ELR (cell line): ENCODE measurements around the gene ZNF197.
"Not testable (repeated sequence)": the region's sequence is repeated elsewhere in the genome, so short reads cannot be mapped to it uniquely, and the experiment has no call there.

ENCODE experiments used
- DNase-seq: peaks from one replicate; pipeline ENCODE4 v3.0.0-alpha.2; 2015; ENCODE audit warnings: low read depth

Gene ZNF197

DNA sequence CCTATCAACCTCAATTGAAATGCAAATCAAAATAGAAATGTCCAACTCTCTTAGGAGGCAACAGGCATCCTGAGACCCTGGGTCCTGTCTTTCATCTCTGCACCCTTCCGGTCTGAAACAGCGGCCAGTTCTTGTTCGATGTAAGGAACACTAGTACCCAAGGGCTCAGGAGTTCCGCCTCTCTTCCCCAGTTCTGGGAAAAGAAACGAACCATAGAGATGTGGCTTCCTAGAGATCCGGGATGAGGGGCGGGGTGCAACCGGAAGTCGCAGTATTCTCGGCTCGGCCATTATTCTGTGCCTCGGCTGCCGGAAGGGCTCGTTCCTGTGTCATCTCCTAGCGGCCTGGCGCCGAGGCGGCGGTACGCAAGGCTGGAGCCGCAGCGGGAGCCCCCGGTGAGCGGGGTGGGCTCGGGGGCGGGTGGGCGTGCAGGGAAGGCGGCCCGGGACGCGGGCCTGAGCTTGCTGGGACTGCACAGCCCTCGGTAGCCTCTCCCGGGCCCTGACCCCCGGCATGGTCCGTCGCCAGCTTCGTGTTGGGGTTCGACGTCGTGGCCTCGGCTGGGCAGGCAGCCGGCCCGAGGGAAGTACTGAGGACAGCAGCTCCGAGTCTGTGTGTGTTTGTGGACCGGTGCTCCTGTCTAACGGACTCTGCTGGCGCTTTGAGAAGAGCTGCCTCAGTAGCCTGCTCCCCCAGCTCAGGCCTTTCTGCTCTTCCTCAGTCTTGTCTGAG is at the start of gene ZNF197:
Gene ZNF197 (plus strand): TSS at position 288 of the 732 bp plus-strand sequence. CDS start 4,119 bp downstream, outside the sequence.
- DNase-seq: peak; percentile 95

DNA sequence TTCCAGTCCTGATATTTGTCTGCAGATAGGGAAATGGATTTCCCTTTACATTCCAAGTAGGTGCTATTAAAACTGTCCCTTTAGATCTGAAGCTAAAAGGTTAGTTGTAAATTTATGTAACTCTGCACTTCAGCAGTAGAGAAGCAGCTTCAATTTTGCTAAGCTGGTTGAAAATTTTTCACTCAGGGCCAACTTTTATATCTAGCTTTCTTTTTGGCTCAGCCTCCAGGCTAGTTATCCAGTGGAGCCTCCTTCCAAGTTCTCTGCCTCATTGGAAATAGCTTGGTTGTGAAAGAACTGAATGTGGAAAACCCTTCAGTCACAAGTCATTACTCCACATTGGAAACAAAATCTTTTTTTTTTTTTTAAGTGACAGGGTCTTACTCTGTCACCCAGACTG is 48.2 kb upstream of the ZNF197 start:
- DNase-seq: no peak

DNA sequence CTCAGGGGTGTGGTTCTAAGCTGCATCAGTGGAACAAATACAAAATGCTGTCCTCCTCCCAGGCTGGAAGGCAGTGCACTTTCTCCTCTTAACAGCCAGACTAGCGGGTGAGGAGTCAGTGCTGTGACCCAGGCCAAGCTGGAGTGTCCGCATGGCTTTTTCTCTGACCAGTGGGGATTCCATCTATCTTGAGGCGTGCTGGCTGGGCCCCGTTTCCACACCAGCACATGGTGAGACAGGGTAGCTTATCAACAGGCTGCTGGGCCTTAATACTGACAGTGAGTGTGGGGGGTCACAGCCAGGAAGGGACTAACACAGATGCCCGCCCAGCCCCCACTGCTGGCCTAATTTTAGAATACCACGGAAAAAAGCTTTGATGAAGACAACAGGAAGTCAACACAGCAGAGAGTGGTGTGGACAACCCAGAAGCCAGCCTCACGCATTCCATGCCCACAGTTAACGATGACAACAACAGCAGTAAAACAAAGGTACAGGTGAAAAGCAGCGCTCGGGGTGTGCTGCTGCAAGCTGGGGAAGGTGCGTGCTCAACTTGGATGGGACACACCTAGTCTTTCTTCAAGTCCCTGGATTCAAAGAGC is 47.4 kb upstream of the ZNF197 start:
- not testable (repeated sequence) for DNase-seq

DNA sequence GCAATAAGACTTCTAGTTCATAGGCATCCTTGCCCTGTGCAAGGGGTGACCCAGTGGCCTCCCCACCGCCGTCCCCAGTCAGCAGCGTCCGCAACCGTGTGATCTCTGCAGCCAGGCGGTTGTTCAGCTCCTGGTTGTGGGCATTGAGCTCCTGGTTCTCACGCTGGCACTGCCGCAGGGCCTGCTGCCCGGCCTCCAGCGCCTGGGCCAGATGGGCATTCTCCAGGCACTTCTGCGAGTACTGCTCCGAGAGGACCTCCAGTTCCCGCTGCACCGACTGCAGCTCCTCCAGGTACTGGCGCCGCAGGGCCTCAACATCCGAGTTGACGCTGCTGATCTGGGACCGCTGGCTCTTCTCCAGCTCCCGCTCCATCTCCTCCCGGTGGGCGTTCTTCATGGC is 46.5 kb upstream of the ZNF197 start:
- not testable (repeated sequence) for DNase-seq

DNA sequence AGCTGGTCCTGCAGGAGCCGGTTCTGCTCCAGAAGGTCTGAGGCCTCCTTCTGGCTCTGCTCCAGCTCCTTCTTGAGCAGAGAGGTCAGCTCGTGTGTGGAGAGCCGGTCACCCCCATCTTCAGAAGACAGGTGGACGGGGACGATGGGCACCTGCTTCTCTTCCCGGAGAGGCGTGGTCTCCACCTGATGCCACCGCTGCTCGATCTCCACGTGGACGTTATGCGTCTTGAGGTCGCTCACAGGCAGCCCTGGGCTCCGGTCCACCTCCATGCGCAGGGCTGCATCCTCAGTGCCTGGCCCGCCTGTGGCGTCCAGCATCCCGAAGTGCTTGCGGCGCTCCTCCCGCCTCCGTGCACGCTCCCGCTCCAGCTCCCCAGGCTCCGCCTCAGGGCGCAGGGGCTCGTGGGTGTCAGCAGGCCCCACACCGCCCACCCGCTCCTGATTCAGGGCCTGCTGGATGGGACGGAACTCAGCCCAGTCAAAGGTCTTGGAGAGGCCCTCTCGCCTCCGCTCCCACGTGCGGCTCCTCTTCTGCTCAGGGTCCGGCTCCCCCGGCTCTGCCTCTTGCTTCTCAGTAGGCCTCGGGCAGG is 45.8 kb upstream of the ZNF197 start:
- DNase-seq: not testable (repeated sequence)

DNA sequence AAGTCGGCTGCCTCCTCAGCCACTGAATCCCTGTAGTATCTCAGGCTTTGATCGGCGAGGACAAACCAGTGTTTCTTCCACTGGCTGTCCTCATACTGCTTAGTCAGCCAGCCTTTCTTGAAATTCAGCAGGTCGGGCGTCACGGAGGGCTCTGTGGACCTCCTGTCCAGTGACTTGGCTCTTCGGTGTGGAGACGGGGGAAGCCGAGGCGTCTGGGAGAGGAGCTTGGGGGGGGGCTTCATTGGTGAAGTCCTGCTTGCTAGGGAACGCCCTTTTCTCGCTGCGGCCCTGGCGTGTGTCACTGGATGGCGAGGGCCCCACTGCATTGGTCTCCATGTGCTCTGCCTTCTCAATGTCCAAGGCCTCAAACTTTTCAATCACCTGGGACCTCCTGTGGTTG is 45.1 kb upstream of the ZNF197 start:
- not testable (repeated sequence) for DNase-seq

DNA sequence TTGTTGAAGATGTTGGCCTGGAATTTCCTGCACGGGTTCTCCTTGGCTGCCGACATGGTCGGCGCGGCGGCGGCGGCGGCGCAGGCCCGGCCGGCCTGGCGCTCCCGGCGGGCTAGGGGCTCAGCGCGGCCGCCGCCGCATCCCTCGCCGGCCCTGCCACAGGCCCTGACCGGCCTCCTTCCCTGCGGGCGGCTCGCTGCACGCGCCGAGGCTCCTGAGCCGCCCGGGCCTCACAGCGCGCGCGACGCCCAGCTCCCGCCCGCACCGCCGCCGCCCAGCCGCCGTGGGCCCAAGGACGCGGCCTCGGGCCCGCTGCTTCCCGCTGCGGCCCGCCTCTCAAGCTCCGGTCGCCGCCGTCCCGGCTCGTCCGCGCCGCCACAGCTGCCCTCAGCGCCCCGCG is 43.9 kb upstream of the ZNF197 start:
- DNase-seq: not testable (repeated sequence)

DNA sequence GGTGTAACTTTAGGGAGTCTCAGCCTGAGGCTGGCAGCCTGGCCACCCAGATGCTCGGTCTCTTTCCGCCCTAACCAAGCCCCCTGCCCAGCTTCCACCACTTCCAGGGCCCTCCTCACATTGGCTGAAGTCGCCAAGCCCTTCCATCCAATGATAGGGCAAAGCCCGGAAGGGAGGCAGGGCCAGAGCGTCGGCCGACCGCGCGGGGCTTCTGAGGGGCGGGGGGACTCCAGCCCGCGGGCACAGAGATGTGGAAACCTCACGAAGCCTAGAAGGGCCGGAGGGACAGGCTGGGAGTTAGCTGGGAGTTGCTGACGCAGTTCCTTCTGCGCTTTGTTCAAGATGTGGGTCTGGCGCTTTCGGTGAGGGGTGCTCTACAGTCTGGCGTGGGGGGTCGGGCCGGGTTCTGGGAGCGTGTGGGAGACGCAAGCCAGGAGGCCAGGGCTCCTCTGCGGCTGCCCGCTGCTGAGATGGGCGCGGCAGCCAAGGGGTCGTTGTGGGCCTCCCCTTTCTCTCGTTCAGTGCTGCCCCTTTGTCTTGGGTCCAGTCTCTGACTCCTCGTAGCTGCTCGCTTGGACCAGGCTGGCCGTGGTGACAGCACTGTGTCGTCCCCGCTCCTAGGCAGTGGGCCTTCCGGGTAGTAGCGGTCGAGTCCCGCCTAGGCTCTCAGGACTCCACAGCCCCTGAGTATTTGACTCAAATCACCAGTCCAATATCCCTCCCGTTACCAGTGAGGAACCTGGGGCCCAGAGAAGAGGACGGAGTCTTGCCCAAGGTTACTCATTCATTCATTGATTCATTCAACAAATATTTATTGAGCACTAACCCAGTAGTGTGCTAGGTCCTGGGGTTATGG is 40.0 kb upstream of the ZNF197 start, which contains the start of gene ZNF660:
Gene ZNF660 (plus strand): TSS at position 319 of the 856 bp plus-strand sequence. CDS start 9,230 bp downstream, outside the sequence.
- peak; percentile 49 for DNase-seq

DNA sequence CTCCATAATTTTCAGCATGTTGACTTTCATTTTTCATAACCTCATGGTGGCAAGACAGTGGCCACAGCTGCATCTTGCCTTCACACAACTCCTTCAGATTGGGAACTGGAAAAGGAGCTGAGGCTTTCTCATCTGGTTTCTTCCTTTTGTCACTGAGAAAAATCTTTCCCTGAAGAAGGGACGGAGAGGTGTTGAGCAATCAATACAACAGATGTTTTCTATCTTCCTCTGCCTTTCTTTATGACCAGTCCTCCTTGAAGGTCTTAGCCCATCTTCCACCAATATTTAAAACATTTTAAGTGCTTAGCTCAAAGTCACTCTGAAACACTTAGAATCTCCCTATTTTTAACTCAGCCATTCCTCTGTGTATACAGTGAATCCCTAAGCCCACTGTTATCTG is 28.2 kb upstream of the ZNF197 start:
- DNase-seq: no peak

DNA sequence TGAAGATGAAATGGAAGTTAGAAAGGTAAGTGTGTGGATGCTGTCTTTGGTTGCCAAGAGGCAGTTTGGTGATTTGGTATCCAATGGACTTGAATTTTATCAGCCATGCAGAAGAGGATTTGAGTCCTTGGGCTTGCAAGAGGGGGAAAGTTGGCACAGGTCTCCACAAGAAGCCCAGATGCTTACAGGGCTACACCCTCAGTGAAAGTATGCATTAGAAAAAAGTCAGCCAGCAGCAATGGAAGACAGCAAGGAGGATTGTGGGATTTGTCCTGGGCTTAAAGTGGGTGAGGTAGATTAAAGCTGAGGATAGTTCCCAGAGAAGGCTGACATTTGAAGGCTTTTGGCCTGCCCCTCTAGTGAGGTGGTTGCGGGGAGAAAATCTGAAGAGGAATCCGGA is 23.1 kb upstream of the ZNF197 start:
- no peak for DNase-seq

DNA sequence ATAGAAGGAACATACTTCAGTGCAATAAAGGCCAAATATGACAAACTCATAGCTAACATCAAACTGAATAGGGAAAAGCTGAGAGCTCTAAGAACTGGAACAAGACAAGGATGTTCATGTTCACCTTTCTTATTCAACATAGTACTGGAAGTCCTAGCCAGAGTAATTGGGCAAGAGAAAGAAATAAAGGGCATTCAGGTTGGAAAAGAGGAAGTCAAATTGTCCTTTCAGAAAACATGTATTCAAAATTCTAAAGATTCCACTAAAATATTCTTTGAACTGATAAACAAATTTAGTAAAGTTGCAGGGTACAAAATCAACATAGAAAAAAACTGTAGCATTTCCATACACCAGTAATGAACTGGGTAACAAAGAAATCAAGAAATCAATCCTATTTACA is 12.2 kb upstream of the ZNF197 start:
- DNase-seq: no peak

DNA sequence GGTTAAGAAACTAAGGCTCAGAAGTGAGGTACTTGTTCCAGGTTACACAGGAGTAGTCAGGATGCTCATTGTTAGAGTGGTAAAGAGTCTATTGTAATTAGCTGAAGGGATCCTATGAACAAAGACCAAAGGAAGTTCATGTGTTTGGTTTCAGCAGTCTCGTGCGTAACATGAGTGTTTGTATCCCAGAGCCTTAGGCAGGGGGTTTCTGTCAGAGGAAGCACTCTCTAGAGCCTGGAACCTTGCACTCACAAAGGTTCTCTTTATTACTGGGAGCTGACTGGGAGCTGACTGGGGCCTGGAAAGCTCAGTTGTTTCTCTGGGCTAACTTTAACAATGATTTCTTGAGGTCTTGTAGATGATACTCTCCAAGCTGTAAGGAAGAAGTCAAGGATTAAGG is 3.9 kb downstream of the ZNF197 start:
- DNase-seq: no peak

DNA sequence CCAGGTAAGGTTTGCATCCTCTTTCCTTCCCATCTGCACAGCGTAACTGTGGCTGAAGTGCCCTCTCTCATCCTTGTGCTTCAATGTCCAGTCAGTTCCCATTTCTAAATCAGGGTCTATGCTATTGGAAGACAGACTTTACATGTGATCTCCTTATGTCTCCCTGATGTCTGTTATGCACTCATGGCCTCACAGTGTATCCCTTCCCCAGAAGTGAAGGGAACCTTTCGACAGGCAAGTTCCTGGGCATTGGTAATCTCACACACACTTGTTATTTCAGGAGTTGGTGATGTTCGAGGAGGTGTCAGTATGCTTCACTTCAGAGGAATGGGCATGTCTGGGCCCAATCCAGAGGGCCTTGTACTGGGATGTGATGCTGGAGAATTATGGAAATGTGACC is 7.4 kb downstream of the ZNF197 start:
- DNase-seq: no peak

DNA sequence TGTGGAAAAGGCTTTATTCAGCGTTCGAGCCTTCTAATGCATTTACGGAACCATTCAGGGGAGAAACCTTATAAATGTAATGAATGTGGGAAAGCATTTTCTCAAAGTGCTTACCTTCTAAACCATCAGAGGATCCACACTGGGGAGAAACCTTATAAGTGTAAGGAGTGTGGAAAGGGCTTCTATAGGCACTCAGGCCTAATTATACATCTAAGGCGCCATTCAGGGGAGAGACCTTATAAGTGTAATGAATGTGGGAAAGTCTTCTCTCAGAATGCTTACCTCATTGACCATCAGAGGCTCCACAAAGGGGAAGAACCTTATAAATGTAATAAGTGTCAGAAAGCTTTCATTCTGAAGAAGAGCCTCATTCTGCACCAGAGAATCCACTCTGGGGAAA is 17.5 kb downstream of the ZNF197 start:
- no peak for DNase-seq

DNA sequence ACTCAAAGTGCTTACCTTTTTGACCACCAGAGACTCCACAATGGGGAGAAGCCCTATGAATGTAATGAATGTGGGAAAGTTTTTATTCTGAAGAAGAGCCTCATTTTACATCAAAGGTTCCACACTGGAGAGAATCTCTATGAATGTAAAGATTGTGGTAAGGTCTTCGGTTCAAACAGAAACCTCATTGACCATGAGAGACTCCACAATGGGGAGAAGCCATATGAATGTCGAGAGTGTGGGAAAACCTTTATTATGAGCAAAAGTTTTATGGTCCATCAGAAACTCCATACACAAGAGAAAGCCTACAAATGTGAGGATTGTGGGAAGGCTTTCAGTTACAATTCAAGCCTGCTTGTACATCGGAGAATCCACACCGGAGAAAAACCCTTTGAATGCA is 18.2 kb downstream of the ZNF197 start:
- no peak for DNase-seq

DNA sequence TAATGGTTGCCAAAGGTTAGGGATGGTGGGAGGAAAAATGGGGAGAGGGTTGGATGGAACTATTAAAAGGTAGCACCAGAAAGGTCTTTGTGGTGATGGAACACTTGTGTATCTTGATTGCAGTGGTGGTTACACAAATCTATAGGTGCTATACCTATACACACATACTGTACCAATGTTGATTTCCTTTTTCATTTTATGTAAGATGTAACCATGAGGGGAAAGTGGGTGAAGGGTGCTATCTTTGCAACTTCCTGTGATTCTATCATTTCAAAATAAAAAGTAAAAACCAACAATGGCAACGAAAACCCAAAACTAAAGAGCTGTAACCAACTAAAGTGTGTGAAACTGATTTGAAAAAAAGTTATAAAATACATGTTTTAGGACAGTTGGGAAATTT is 22.9 kb downstream of the ZNF197 start:
- DNase-seq: no peak

DNA sequence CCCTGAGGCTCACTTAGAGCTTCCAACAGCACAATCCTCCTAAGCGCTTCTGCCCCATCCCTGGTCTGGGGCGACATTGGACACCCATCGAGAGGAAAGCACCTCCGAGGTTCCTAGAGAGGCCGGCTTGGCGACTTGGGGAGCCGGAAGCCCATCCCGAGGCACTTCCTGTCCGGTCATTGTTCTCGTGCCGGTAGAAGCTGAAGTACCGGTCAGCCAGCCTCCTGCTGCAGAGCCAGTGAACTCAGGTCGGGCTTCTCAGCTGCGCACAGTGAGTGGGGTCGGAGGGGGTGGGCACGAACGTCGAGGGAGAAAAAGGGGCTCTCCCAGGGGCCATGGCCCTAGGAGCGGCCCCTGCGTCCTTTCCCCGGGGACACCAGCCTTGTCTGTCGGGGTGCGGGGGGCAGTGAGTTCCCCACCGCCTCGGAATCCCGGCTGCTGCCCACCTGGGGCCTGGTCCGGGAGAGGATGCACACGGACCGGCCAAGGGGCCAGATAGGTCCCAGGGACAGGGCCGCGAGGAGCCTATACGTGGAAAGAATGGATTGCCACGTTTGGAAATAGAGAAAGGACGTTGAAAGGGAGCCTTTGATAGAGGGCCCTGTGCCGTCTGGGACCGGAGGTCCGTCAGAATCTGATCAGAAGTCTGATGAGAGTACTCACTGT is 23.9 kb downstream of the ZNF197 start, which contains the start of gene ZNF35:
Gene ZNF35 (plus strand): TSS at position 169 of the 666 bp plus-strand sequence. CDS start 2,336 bp downstream, outside the sequence.
- peak; percentile 94 for DNase-seq

DNA sequence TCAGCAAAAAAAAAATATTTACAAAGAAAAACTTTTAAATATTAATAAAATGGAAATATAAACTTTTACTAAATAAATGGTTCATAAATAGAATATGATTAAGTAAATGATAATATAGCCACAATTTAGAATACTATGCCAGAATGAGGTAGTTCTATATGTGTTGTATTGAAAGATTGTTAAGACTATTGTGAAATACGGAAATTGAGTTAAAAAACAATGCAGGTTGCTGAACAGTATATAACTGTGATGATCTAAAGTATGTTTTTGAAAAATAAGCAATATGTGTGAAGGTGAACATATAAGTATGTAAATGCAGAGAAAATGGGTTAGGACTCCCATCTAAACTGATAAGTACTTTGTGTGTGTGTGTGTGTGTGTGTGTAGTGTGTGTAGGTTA is 24.9 kb downstream of the ZNF197 start:
- no peak for DNase-seq

DNA sequence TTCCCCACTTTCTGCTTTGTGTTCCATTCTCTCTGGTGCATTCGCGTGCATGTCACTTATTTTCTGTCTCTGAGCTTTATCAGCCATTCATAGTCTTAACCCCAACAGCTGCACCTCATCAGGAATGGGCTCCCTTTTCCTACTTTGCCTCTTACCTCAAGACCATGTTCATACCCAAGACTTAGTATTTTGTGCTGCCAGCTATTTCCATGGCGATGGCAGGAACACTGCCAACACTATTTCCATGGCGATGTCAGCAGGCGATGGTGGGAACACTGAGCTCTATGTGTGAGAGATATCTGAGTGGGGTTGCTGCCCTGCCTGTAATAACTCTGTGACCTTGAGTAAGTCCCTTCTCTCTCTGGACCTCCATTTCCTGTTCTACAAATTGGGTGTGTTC is 29.2 kb downstream of the ZNF197 start:
- DNase-seq: no peak

DNA sequence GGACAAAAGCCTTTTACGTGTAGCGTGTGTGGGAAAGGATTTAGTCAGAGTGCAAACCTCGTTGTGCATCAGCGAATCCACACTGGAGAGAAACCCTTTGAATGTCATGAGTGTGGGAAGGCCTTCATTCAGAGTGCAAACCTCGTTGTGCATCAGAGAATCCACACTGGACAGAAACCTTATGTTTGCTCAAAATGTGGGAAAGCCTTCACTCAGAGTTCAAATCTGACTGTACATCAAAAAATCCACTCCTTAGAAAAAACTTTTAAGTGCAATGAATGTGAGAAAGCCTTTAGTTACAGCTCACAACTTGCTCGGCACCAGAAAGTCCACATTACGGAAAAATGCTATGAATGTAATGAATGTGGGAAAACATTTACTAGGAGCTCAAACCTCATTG is 34.2 kb downstream of the ZNF197 start:
- no peak for DNase-seq

DNA sequence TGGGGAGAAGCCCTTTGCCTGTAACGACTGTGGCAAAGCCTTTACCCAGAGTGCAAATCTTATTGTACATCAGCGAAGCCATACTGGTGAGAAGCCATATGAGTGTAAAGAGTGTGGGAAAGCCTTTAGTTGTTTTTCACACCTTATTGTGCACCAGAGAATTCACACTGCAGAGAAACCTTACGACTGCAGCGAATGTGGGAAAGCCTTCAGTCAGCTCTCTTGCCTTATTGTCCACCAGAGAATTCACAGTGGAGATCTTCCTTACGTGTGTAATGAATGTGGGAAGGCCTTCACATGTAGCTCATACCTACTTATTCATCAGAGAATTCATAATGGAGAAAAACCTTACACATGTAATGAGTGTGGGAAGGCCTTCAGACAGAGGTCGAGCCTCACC is 34.6 kb downstream of the ZNF197 start:
- no peak for DNase-seq

DNA sequence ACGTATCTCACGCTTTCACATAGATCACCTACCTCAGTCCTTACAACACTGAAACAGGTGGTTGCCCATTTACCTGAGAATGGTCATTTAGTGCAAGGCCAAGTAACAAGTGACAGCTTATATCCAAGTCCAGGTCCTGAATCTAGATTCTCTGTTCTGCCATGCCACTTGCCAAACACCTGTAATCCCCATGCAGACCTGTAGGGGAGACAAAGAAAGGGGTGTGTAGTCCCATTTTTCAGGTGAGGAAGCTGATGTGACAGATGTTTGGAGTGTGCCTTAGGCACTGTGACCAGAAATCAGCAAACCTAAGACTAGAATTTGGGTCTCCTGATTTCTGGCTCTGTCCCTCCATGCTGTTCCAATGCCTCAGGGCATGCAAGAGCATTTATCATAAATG is 36.4 kb downstream of the ZNF197 start:
- DNase-seq: no peak
